Stimulated activated CD8-positive, alpha-beta memory T cell treated with anti-CD3 and anti-CD28 coated beads, Interleukin-15, amount 100 ng/mL, for 24 hours (primary cell): Measurements from ENCODE around the gene CCDC91.
"Not testable (repeated sequence)": the region's sequence is repeated elsewhere in the genome, so short reads cannot be mapped to it uniquely, and the experiment has no call there.

Experiments used
- DNase-seq: peaks from one replicate; pipeline ENCODE4 v3.0.0-alpha.2; 2020; ENCODE audit warnings: low read depth

Gene CCDC91

GRCh38 chr12:28290262-28290661, 100.0 kb downstream of the CCDC91 start:
- DNase-seq, result no peak

GRCh38 chr12:28292699-28293098, 102.4 kb downstream of the CCDC91 start:
- DNase-seq, result no peak

- no peak for DNase-seq
Observed at GRCh38 chr12:28294300-28294699, 104.0 kb downstream of the CCDC91 start.

GRCh38 chr12:28296287-28296686, 106.0 kb downstream of the CCDC91 start:
- DNase-seq, result no peak

GRCh38 chr12:28303192-28303591, 112.9 kb downstream of the CCDC91 start:
- no peak for DNase-seq

GRCh38 chr12:28306535-28306934, 116.3 kb downstream of the CCDC91 start:
- no peak for DNase-seq

- no peak for DNase-seq
Observed at GRCh38 chr12:28308891-28309290, 118.6 kb downstream of the CCDC91 start.

GRCh38 chr12:28313631-28314030, 123.4 kb downstream of the CCDC91 start:
- no peak for DNase-seq

- DNase-seq, result no peak
Observed at GRCh38 chr12:28316049-28316448, 125.8 kb downstream of the CCDC91 start.

- DNase-seq, result no peak
Observed at GRCh38 chr12:28318273-28318672, 128.0 kb downstream of the CCDC91 start.

- no peak for DNase-seq
Observed at GRCh38 chr12:28320353-28320752, 130.1 kb downstream of the CCDC91 start.

- DNase-seq, result no peak
Observed at GRCh38 chr12:28327722-28328121, 137.5 kb downstream of the CCDC91 start.

- no peak for DNase-seq
Observed at GRCh38 chr12:28328967-28329366, 138.7 kb downstream of the CCDC91 start.

GRCh38 chr12:28329727-28330126, 139.5 kb downstream of the CCDC91 start:
- DNase-seq, result not testable (repeated sequence)

- not testable (repeated sequence) for DNase-seq
Observed at GRCh38 chr12:28330232-28330631, 140.0 kb downstream of the CCDC91 start.

- DNase-seq, result no peak
Observed at GRCh38 chr12:28331130-28331529, 140.9 kb downstream of the CCDC91 start.

- no peak for DNase-seq
Observed at GRCh38 chr12:28340261-28341045, 150.2 kb downstream of the CCDC91 start.

- DNase-seq, result no peak
Observed at GRCh38 chr12:28343713-28344112, 153.5 kb downstream of the CCDC91 start.

GRCh38 chr12:28346567-28346966, 156.3 kb downstream of the CCDC91 start:
- no peak for DNase-seq

GRCh38 chr12:28349196-28349595, 158.9 kb downstream of the CCDC91 start:
- no peak for DNase-seq

- DNase-seq, result no peak
Observed at GRCh38 chr12:28350502-28350901, 160.2 kb downstream of the CCDC91 start.

GRCh38 chr12:28351414-28351813, 161.2 kb downstream of the CCDC91 start:
- no peak for DNase-seq

GRCh38 chr12:28355161-28355560, 164.9 kb downstream of the CCDC91 start:
- DNase-seq, result no peak

GRCh38 chr12:28360253-28360652, 170.0 kb downstream of the CCDC91 start:
- no peak for DNase-seq
